SK-N-MC (cell line): ENCODE results near the gene OSBPL1A.

ENCODE experiments used
- EZH2 ChIP-seq: fragments of 200-600 bp; sonication (generic); IDR thresholded peaks from one replicate; pipeline ENCODE4 v1.6.1; 2017; ENCODE audit warnings: antibody characterized with exemption
- FOXP2 ChIP-seq: optimal IDR thresholded peaks from 2 replicates; pipeline ENCODE3; 2011; ENCODE audit warnings: mild to moderate bottlenecking, moderate library complexity; ENCODE audit not compliant: insufficient read depth; ENCODE audit errors: extremely low read length, control extremely low read depth
- POLR2AphosphoS5 ChIP-seq: IDR thresholded peaks from 2 replicates; pipeline ENCODE4 v1.6.1; 2012; ENCODE audit warnings: mild to moderate bottlenecking, low read depth, low read length, borderline replicate concordance

DNA sequence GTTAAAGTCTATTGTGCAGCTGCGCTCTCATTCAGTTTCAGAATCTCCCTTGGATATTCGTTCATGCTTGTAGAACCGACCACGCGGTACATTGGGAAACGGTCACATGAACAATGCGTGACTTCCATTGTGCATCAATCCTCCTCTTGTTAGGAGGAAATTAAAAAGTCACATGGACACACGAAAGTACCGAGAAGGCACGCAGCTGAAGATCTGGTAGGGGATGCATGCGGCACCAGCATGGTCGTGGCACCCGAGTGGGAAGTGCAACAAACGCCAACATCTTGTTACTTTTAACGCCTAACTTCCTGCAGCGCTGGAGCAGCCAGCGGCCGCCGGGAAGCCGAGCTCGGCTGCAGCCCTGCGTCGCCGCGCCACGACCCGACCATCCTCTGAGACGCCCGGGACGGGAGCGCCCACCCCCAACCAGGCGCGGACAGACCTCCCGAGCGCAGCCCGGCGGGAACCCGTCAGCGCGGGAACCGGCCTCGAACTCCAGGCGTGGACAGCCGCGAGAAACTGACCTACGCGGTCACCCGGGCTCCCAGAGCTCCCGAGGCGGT is 412 bp downstream of the OSBPL1A start:
- TF ChIP-seq POLR2AphosphoS5, result no peak
- no peak for TF ChIP-seq EZH2
- TF ChIP-seq FOXP2, result no peak
